ENCODE results near the gene MAP3K20.

The MAP3K20 gene

DNA sequence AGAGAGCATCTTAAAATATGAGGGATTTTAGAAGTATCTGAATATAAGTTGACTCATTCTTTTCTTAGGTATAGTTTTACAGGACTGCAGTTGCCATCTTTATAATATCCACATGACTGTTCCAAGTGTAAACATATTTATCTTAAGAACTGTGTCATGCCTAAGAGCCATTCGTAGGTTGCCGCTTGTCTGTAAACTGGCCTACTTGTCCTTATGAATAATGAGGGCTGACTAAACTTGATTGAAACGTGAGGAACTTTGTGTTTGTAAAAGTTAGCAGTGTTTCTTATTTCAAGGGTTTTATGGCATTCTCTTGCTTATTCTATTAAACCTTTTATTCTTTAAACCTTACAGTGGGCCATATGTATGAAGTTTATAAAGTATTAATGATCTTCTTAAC is 99.6 kb downstream of the MAP3K20 start:
- Histone ChIP-seq H3K4me2 (no peak overlapping the region), H3K4me1 (peaks cover 0 to 8% (median 0%) of the 10 kb centered on the region in 10 experiments; a peak in 1 of 20 replicates), H3K9me3 (replicated peaks in 1 of 11) (peaks cover under 1 to 40% (median 17%) of the 10 kb centered on the region in 11 experiments; a peak in 21 of 22 replicates), H3K27me3 (no peaks in the 10 kb centered on the region), H3K27ac (no peak overlapping the region), H3K9ac (no peak overlapping the region), H3K36me3 (peaks cover 11 to 46% (median 31%) of the 10 kb centered on the region in 11 experiments; a peak in 19 of 22 replicates), H4K20me1 (no peaks in the 10 kb centered on the region), H3K4me3 (no peak overlapping the region)
- TF ChIP-seq Cebpa-rat (IDR thresholded peaks at IDR 0.05) = no peak

DNA sequence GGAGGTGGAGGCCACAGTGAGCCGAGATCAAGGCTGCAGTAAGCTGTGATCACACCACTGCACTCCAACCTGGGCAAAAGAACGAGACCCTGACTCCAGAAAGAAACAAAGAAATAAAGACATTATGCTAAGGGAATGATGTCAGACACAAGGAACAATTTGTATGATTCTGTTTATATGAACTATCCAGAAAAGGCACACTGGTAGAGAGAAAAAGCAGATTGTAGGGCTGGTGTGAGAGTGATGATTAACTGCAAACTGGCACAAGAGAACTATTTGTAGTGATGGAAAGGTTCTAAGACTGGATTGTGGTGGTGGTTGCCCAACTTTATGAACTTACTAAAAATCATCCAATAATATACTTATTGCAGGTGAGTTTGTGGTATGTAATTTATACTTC is 106.3 kb downstream of the MAP3K20 start:
- no peaks in the 10 kb centered on the region for H3K27me3 ChIP-seq
- peaks cover 0 to 9% (median 0%) of the 10 kb centered on the region in 10 experiments; a peak in 3 of 20 replicates for H3K4me1 ChIP-seq
- peaks cover 6 to 40% (median 25%) of the 10 kb centered on the region in 11 experiments; a peak in 21 of 22 replicates for H3K9me3 ChIP-seq (replicated peaks in 1 of 11)
- no peaks in the 10 kb centered on the region for H4K20me1 ChIP-seq
- H3K4me2 ChIP-seq = no peak overlapping the region
- H3K36me3 ChIP-seq = peaks cover 3 to 54% (median 21%) of the 10 kb centered on the region in 11 experiments; a peak in 19 of 22 replicates
- H3K4me3 ChIP-seq = no peak overlapping the region
- TF ChIP-seq Cebpa-rat (IDR thresholded peaks at IDR 0.05) = no peak
- H3K27ac ChIP-seq = no peak overlapping the region
- H3K9ac ChIP-seq = no peak overlapping the region

DNA sequence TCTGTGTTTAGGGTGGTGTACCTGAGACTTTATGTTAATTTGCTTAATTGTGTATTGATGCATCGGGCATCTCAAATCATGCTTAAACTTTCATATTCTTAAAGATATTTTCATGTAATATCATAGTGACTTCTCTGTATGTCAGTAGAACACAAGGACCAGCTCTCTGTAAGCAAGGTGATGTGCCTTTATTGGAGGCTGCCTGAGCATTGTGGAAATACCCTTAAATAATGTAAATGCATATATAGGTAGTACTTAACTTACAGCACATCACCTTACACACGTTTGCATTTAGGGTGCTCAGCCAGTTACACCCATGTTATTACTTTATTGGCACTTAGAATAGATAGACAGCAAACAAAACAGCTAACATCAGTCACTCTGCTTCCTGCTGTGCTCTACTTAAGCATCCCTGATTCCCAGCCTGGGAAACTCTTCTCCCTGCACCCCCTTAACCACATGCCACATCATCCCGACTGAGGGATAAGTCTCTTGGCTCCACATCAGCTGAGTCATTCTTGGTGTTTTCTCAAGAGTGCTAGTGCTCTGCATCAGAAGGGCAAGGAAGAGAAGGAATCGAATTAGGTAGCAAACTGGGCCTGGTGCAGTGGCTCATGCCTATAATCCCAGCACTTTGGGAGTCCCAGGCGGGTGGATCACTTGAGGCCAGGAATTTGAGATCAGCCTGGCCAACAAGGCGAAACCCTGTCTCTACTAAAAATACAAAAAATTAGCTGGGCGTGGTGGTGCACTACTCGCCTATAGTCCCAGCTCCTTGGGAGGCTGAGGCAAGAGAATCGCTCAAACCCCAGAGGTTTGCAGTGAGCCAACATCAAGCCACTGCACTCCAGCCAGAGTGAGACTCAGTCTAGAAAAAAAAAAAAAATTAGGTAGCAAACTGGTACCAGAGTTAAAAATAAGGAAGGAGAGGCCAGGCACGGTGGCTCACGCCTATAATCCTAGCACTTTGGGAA is 108.7 kb downstream of the MAP3K20 start:
- no peaks in the 10 kb centered on the region for H4K20me1 ChIP-seq
- H3K27ac ChIP-seq = no peak overlapping the region
- peaks cover 0 to 17% (median 0%) of the 10 kb centered on the region in 10 experiments; a peak in 3 of 20 replicates for H3K4me1 ChIP-seq
- no peak for TF ChIP-seq Cebpa-rat (IDR thresholded peaks at IDR 0.05)
- no peak overlapping the region for H3K4me3 ChIP-seq
- H3K9me3 ChIP-seq (replicated peaks in 1 of 11) = peaks cover 6 to 20% (median 15%) of the 10 kb centered on the region in 11 experiments; a peak in 21 of 22 replicates
- H3K9ac ChIP-seq = no peak overlapping the region
- H3K36me3 ChIP-seq = peaks cover 6 to 63% (median 31%) of the 10 kb centered on the region in 11 experiments; a peak in 20 of 22 replicates
- H3K4me2 ChIP-seq = 0 out of 22 replicates have a peak overlapping the region, but pooled peaks of 1 of the 11 experiments have one; percentile 11
- no peaks in the 10 kb centered on the region for H3K27me3 ChIP-seq

DNA sequence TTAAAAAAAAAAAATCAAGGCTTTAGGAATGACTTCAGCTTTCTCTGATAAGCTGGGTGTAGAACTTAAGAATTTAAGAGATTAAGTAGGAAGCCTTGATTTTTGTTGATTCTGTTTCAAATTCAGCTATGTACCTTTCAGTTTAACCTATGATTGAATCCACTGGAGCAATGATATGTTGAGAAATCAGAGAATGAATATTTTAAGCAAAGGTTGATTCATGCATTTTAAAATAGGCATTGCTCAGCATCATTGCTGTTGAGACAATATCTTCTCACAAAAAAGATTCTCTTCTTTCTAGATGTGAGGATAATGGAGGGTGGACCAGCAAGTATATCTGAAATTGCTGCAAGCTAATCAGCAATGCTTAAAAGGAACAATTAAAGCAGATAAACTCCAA is 109.8 kb downstream of the MAP3K20 start:
- H3K9ac ChIP-seq = no peak overlapping the region
- peaks cover 13 to 67% (median 37%) of the 10 kb centered on the region in 11 experiments; a peak in 21 of 22 replicates for H3K36me3 ChIP-seq
- H3K4me1 ChIP-seq = peaks cover 0 to 17% (median 0%) of the 10 kb centered on the region in 10 experiments; a peak in 3 of 20 replicates
- H3K4me2 ChIP-seq = no peak overlapping the region
- peaks cover 2 to 11% (median 8%) of the 10 kb centered on the region in 11 experiments; a peak in 19 of 22 replicates for H3K9me3 ChIP-seq (replicated peaks in 1 of 11)
- no peaks in the 10 kb centered on the region for H4K20me1 ChIP-seq
- no peak overlapping the region for H3K27ac ChIP-seq
- no peak for TF ChIP-seq Cebpa-rat (IDR thresholded peaks at IDR 0.05)
- no peak overlapping the region for H3K4me3 ChIP-seq
- H3K27me3 ChIP-seq = no peaks in the 10 kb centered on the region

DNA sequence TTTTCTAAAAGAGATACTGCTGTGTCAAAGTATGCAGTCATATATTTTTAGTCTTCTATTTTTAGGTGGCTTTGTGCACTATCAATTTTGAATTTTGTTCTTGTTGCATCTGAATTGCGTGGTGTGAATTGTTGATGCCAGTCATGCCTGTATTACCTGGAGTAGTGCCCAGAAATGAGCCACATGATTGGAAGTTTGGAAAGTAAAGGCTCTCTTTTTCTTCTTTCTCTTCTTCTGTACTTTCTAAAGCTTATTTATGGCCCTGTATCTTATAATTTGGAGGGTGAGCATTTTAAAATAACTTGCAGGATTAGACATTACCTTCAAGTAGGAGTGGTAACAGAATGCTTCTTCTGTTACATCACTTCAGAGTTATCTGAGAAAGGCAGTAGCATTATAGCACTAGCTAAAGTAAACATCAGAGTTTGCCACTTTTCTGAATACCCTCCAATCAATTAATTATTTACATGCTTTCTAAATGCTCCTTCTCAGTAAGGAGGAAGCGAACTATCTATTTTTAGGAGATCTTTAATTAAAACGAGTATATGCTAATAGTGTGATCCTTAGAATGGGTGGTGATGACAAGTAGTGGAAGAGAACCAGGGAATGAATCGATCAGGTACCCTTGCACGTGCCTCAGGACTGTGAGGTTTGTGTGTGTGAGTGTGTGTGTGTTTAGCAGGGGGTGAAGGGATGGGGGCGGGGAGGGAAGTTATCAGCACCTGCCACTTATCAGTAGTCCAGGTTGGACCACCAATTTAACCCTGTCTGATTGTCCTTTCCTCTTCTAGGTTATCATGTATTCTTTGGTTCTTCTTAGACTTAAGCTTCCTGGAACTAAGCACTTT is 112.5 kb downstream of the MAP3K20 start:
- no peaks in the 10 kb centered on the region for H3K27me3 ChIP-seq
- no peak overlapping the region for H3K4me2 ChIP-seq
- H3K9me3 ChIP-seq (replicated peaks in 1 of 11) = no peaks in the 10 kb centered on the region
- no peak for TF ChIP-seq Cebpa-rat (IDR thresholded peaks at IDR 0.05)
- no peak overlapping the region for H3K9ac ChIP-seq
- peaks cover 30 to 86% (median 62%) of the 10 kb centered on the region in 11 experiments for H3K36me3 ChIP-seq
- H3K4me3 ChIP-seq = no peak overlapping the region
- H4K20me1 ChIP-seq = no peaks in the 10 kb centered on the region
- no peak overlapping the region for H3K27ac ChIP-seq
- peaks cover 0 to 17% (median 0%) of the 10 kb centered on the region in 10 experiments; a peak in 3 of 20 replicates for H3K4me1 ChIP-seq

DNA sequence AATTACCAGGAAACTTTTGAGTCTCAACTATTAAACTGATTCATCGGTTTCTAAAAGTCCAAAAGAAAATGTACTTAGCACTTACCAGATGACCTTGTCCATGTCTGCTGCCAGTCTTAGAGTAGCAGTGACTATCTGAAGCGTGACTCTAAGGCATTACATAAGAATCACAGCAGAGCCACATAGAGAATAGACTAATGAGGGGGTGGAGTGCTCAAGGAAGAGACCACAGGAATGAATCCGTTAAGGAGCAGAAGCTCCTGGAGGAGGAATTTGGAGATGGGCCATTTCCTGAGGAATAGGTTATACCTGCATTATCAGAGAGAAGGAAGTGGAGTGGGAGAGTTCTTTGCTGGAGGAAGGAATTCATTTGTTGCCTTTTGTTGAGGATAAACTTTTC is 116.0 kb downstream of the MAP3K20 start:
- H3K36me3 ChIP-seq = peaks cover 33 to 90% (median 75%) of the 10 kb centered on the region in 11 experiments
- H3K9ac ChIP-seq = no peak overlapping the region
- no peaks in the 10 kb centered on the region for H3K27me3 ChIP-seq
- no peaks in the 10 kb centered on the region for H3K9me3 ChIP-seq (replicated peaks in 1 of 11)
- no peak for TF ChIP-seq Cebpa-rat (IDR thresholded peaks at IDR 0.05)
- H3K27ac ChIP-seq = no peak overlapping the region
- no peak overlapping the region for H3K4me3 ChIP-seq
- no peak overlapping the region for H3K4me2 ChIP-seq
- H4K20me1 ChIP-seq = 0 out of 22 replicates have a peak, but pooled peaks cover 0 to 4% (median 0%) of the 10 kb centered on the region in 11 experiments
- 0 out of 20 replicates have a peak, but pooled peaks cover 0 to 9% (median 0%) of the 10 kb centered on the region in 10 experiments for H3K4me1 ChIP-seq

DNA sequence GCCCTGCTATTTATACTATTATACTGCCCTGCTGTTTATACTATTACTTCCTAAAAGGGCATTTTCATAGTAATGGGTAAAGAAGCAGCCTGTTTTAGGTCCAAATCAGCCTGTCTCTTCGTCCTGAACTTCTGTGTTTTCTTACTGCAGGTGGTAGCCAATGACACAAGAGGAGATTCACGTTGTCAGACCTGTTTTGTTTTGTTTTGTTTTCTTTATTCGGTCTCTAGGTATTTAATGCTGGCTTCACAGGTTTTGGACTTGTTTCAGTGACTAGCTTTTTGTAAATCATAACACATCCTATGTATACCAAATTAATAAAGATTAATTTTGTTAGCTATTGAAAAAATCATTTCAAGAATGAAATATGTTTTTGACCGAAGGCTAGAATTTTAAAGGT is 116.4 kb downstream of the MAP3K20 start:
- H3K9me3 ChIP-seq (replicated peaks in 1 of 11) = no peaks in the 10 kb centered on the region
- no peaks in the 10 kb centered on the region for H3K27me3 ChIP-seq
- H4K20me1 ChIP-seq = 0 out of 22 replicates have a peak, but pooled peaks cover 0 to 4% (median 0%) of the 10 kb centered on the region in 11 experiments
- no peak overlapping the region for H3K27ac ChIP-seq
- no peak overlapping the region for H3K9ac ChIP-seq
- 0 out of 20 replicates have a peak, but pooled peaks cover 0 to 9% (median 0%) of the 10 kb centered on the region in 10 experiments for H3K4me1 ChIP-seq
- no peak for TF ChIP-seq Cebpa-rat (IDR thresholded peaks at IDR 0.05)
- H3K4me3 ChIP-seq = no peak overlapping the region
- H3K4me2 ChIP-seq = no peak overlapping the region
- H3K36me3 ChIP-seq = peaks cover 35 to 91% (median 74%) of the 10 kb centered on the region in 11 experiments

DNA sequence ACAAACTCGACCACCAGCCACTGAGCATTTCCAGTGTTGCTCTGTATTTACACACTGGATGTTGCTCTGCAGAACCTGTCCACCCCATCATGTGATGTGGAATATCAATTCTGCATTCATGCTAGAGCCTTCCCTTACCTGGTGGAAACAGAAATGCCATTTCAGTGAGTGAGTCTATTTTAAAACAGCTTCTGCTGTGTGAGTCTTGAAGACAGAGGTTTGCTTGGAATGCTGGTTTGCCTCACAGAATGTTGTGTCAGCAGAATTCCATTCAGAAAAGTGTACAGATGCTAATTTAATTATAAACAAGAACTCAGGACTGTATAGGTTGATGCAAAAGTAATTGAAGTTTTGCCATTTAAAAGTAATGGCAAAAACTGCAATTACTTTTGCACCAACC is 118.3 kb downstream of the MAP3K20 start:
- no peaks in the 10 kb centered on the region for H3K27me3 ChIP-seq
- no peak overlapping the region for H3K4me2 ChIP-seq
- no peaks in the 10 kb centered on the region for H3K9me3 ChIP-seq (replicated peaks in 1 of 11)
- no peak overlapping the region for H3K27ac ChIP-seq
- no peak overlapping the region for H3K9ac ChIP-seq
- peaks cover 46 to 97% (median 83%) of the 10 kb centered on the region in 11 experiments for H3K36me3 ChIP-seq
- TF ChIP-seq Cebpa-rat (IDR thresholded peaks at IDR 0.05) = no peak
- H3K4me3 ChIP-seq = no peak overlapping the region
- no peaks in the 10 kb centered on the region for H3K4me1 ChIP-seq
- 0 out of 22 replicates have a peak, but pooled peaks cover 0 to 4% (median 0%) of the 10 kb centered on the region in 11 experiments for H4K20me1 ChIP-seq
